ENCODE results near the gene TBC1D9. TPM values are rescaled to one million over a fixed set of nuclear protein-coding genes. Genes with fewer than 3 reads are reported as not detected.

The TBC1D9 gene
- 47.0 and 51.6 TPM in 2 replicates for total RNA-seq

GRCh38 chr4:140756319-140757231 is at the start of gene TBC1D9:
TBC1D9 (minus strand) TSS chr4:140756385; CDS start chr4:140756045, 340 bp downstream.

Other genes starting within 250 kb of the TBC1D9 start
- gene ELMOD2, start 232.2 kb downstream of the TBC1D9 start, total RNA-seq: 14.3 and 21.3 TPM in 2 replicates
- not detected in 2 replicates for gene UCP1, start 187.4 kb downstream of the TBC1D9 start, total RNA-seq